Measurements from ENCODE around the gene ABCB8.

DNA sequence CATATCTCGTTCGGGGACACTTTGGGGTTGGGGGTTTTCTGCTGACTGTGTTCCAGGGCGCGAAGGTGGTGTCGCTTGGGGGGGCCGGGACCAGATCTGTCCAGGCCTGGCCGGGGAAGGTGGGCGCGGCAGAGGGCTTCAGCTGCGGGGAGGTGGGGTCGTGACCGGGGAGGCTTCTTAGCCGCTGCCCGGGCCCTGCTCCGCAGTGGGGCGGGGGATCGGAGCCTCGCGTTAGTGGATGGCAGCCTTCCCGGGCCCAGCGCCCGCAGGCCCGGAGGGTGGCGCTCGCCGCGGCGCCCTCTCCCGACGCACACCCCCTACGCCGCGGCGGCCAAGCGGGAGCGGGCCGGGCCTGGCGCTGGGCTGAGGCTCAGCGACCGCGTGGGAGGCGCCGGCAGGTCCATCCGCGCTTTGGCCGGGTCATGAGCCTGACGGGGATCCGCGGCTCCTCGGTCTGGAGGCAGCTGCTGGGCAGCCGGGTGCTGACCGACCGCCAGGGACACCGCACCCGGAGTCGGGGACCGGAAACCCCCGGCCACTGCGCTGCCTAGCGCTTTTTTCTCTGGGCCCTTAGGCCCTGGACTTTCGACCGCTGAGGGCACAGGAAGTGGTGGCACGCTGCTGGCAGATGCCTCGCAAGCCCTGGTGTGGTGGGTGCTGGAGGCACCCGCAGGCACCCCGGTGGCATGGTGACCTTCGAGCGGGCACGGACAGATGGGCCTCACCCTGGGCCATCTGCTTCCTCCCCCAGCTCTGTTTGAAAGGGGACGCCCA, 59.2 kb downstream of the ABCB8 start:
- TF ChIP-seq, protein P1, sequence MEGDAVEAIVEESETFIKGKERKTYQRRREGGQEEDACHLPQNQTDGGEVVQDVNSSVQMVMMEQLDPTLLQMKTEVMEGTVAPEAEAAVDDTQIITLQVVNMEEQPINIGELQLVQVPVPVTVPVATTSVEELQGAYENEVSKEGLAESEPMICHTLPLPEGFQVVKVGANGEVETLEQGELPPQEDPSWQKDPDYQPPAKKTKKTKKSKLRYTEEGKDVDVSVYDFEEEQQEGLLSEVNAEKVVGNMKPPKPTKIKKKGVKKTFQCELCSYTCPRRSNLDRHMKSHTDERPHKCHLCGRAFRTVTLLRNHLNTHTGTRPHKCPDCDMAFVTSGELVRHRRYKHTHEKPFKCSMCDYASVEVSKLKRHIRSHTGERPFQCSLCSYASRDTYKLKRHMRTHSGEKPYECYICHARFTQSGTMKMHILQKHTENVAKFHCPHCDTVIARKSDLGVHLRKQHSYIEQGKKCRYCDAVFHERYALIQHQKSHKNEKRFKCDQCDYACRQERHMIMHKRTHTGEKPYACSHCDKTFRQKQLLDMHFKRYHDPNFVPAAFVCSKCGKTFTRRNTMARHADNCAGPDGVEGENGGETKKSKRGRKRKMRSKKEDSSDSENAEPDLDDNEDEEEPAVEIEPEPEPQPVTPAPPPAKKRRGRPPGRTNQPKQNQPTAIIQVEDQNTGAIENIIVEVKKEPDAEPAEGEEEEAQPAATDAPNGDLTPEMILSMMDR (IDR thresholded peaks at IDR 0.05) = peak in 2 of 6 experiments; percentile 36 to 37
- TF ChIP-seq POLR2A (IDR thresholded peaks at IDR 0.05) = peak in 1 of 2 donors; percentile 10
